Hematopoietic multipotent progenitor cell treated with erythropoietin and hydrocortisone succinate and interleukin-3 and kit ligand, for 8 days (in vitro differentiated cells): ENCODE data around the gene CBR4.
"Not testable (repeated sequence)": the region's sequence is repeated elsewhere in the genome, so short reads cannot be mapped to it uniquely, and the experiment has no call there.

Experiments used
- DNase-seq: peaks from one replicate; pipeline ENCODE4 v3.0.0-alpha.2; 2015

CBR4 gene

DNA sequence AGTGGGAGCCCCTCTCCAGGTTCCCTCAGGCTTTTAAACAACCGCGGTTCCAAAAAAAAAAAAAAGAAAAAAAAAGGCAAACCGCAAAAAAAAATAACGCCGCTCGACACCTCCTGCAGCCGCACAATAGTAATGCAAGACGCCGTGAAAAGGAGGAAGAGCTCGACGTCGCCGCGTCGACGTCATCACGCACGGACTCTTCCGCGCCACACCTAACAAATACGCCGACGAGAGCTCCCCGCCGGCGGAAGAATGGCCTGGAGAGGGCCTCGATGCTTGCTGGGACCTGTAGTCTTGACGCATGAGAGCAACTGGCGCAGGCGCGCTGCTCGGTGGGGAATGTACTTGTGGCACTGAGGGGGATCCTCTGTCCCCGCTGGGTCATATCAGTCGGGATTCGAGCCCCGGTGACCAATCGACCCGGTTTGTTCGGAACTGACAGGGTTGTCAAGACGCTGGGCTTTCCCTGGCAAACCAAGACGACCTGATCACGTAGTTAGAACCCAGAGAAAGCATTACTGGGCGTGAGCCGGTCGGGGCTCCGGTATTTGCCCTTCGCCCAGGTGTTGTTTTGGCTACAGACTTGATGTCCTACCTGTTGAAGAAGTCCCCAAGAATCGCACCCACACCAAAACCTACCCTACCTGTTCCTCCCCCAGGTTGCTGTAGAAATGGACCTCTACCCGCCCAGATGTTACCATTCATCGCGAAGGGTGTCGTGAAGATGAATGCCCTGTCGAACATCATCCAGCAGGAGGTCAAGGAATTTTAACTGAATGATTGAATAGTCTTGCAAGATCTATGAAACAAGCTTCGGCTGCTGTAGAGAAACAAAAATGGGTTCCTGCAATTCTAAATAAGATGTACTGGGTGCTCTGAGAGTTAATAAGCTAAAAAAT, at the start of gene CBR4:
TSS of gene CBR4 (minus strand) at position 131 of the 899 bp plus-strand sequence. CDS start 166 bp downstream, outside the sequence.
- peak; percentile 99 for DNase-seq

- DNase-seq: no peak
Observed at GRCh38 chr4:169059306-169060211, 49.5 kb upstream of the CBR4 start.

DNA sequence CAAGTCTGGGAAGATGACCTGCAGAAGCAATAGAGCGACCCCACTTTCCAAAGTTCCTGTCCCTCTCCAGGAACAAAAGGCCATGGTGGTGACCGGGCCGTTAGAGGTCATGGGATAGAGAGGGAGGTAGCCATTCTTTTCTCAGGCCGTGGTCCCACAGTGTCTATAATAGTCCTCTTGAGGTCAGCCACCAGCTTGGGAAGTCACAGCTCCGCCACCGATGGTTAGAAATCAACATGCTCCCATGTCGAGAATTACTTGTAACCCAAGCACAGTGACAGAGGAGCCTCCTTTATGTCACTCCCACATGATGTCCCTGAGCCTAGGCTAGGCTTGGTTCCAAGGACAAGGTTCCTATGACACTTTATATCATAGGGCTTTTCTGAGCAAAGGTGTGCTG, 48.3 kb upstream of the CBR4 start:
- DNase-seq: no peak

- no peak for DNase-seq
Observed at GRCh38 chr4:169054879-169055278, 44.8 kb upstream of the CBR4 start.

DNA sequence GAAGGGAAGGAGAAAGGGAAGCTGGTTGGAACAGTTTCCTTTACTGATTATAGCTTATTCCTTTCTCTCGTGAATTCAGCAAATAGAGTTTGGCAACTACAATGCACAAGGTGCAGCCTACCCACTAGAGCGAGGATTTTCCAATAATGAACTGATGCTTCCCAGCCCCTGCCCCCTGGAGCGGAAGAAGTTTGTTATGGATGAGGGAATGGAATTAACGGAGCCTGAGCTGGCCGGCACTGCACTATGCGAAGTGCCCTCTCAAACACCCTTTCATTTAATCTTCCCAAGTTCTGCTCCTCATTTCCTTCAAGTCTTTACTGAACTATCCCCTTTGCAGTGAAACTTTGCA, 42.5 kb upstream of the CBR4 start:
- no peak for DNase-seq

- no peak for DNase-seq
Observed at GRCh38 chr4:169051761-169052593, 41.9 kb upstream of the CBR4 start.

GRCh38 chr4:169050881-169051760, 41.1 kb upstream of the CBR4 start:
- no peak for DNase-seq

DNA sequence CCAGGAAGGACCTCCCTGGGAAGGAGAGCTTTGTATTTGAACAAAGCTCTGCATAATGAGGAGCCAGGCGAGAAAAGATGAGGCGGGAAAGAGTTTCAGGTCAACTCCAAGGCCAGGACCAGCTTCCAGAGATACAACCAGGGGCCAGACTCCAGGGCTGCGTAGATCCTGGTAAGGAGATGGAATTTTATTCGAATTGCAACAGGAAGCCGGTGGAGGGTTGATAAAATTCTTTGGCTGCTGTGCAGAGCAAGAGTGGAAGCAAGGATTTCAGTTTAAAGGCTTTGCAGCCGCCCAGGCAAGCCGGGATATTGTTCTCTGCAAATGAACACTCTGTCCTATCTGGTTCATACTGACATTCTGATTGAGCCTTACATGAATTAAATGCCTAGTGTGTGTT, 40.2 kb upstream of the CBR4 start:
- DNase-seq: no peak

DNA sequence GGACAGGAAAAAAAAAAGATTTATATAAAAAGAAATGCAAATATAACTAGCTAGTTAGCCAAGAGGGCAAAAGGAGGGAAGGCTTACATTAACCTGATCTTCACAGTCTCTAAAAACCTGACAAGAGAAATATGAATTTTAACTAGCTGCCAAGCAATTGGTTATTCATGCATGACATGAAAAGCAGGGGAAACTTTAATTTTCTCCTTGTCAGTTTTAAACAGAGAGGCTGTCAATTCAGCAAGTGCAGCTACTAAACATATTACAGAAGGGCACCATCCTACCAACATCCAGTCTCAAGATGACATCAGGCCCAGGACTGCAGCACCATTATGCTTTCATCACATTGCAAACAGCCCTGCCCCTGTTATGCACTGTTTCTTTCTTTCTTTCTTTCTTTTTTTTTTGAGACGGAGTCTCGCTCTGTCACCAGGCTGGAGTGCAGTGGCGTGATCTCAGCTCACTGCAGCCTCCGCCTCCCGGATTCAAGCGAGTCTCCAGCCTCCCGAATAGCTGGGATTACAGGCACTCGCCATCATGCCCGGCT, 38.9 kb upstream of the CBR4 start:
- no peak for DNase-seq

DNA sequence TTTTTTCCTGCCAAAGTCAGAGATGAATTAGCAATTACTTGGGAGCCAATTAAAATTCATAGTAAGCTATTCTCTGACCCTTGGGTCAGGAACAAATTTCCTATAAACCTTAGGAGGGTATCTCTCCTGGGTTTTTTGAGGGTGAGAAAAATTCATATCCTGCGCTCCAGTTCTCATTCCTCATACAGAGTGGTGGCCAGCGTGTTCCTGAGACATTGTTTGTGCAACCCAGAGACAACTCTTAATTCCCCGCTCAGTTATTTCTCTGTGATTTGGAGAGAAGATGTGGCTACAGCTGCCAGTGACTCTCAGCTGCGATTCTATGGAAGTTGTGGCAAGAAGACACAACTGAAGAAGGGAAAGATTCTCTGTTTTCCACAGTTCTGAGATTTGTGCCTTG, 37.9 kb upstream of the CBR4 start:
- DNase-seq: no peak

DNA sequence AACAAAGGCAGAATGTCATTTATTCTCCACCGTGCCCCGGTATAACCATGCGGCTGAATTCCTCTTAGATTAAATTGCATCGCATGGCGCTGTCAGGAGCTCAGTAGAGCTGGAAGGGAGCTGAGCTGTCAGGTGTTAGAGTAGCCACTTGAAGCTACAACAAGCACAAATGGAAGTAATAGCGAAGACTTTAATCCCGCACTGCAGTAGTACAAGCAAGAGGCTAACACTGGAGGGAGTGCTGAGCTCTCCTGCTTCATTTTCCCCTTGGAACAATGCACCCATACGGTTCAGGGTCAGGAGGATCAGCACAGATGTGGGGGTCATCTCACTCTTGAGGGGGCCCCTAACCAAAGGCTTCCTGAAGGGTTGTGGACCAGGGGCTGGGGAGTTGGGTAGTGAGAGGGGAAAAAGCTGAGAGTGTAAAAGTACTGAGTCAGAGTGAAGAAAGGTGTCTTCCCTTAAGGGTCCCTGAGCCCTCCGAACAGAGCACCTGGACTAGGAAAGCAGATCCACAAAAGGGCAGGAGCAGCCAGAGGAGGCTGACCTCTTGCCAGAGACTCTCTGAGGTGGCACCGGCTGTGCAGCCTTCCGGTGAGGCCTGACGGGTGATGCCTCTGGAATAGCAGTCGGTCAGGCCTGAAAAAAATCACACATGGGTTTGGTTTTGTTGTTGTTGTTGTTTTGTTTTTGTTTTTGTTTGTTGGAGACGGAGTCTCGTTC, 36.0 kb upstream of the CBR4 start:
- no peak for DNase-seq

DNA sequence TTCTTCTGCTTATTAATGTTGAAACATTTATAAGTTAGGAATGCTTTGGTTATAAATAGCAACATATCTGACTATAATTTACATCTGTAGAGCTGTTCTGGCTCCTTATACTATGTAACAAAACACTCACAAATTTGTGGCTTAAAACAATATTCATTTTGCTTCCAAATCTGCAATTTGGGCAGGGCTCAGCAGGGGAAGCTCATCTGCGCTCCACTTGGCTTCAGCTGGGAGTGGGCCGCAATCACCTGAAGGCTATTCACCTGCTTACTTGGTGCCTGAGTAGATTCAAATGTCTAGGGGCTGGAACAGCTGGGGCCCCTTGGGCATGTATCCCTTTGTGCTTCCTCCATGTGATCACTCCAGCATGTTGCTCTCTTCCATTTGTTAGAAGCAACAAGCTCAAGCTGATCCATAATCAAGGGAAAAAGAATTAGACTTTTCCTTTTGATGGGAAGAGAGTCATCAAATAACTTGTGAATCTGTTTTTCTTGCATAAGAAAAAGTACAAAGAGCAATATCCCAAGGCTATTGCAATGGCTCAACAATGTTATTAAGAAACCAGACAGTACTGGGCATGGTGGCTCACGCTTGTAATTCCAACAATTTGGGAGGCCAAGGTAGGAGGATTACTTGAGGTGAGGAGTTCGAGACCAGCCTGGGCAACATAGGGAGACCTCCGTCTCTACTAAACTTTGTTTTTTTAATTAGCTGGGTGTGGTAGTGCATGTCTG, 34.8 kb upstream of the CBR4 start:
- DNase-seq: no peak

DNA sequence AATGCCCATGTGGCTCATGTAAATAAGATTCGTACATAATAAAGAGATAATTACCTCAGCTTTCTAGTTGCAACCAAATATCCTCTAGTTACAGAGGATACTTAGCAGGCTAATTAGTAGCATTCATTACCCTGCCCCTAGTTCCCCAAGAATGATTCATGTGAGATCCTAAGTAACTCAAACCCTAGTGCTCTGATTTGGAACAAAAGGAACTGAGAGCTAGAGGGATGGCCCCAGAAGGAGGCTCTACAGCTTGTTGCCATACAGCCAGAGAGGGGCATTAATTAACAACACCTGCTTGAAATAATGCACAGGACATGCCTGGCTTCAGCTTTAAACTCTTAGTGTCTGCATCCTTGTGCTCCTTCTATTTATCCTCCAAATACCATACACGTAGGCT, 32.6 kb upstream of the CBR4 start:
- DNase-seq: no peak

GRCh38 chr4:169040559-169041261, 30.7 kb upstream of the CBR4 start:
- DNase-seq: no peak

DNA sequence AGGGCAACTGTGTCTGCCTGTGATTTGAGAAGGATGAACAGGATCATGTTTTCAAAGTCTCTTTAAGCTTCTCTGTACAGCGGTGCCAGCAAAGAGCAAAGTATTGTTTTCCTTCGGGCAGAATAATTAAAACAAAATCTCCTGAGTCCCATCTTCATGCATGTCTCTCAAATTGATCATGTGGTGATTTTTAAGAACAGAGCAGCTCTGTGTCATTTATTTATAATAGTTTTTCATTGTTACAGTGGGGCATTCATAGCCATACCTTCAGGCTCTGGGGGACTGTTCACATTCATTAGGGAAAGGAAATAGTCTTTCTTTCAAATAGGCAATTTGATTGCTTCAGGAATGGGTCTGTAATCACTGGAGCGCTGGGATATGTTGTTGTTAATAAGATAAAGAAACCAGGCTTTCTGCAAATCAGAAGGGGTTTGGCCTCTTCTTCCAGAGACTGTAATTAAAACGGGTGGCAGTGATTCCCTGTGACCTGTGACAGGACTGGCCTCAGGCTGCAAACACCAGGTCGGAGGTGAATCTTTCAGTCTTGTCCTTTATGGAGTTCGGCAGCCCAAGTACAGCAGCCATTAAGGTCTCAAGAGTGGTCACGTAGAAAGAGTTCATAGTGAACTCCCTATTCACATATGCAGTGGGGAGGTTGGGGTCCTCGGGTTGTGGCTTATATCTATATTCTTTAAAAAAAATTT, 29.3 kb upstream of the CBR4 start:
- no peak for DNase-seq

DNA sequence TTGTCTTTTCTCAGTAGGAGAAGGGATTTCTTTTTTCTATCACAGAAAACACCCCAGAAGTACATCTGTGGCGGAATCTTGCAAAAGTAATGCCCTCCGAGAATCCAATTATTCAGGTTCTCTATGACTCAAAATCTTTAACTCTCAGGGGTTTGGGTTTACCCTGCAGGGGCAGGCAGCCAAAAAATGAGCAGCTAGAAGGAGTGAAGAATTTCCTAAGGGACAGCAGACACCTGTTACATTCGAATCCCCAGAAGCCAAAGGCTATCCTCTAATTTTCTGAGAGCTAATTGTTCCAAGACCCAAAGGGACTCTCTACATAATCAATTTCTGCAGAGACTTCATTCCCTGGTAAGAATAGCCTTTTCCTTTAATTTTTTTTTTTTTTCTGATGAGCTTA, 27.5 kb upstream of the CBR4 start:
- DNase-seq: no peak

GRCh38 chr4:169035871-169036620, 26.0 kb upstream of the CBR4 start:
- not testable (repeated sequence) for DNase-seq

DNA sequence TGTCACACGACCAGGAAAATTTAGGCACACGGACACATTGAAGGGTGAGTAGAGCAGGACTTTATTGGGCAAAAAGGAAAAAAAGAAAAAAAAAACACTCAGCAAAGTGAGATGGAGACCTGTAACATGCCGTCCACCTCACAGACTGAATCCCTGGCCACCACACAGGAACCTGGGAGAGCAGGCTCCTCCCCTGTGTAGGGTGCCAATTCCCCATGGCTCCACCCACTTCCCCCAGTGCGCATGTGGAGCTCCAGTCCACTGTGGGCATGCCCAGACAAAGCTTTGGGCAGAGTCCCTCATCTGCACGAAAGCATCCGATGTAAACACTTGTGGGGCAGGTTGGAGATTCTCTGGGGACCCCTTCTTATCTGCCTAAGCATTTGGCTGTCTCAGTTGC, 23.6 kb upstream of the CBR4 start:
- peak; percentile 29 for DNase-seq
